Lower leg skin (tissue), 3 donors: ENCODE results near the gene SUGCT.

Experiments used
- CTCF ChIP-seq, 3 donors: fragments of 450-650 bp; IDR thresholded peaks; one replicate each; pipeline ENCODE4 v1.5.1; 2016; ENCODE audit warnings: antibody characterized with exemption in 3 of 3, mild to moderate bottlenecking in 3 of 3, moderate library complexity in 2 of 3
- POLR2A ChIP-seq, 2 donors: fragments of 450-650 bp; IDR thresholded peaks; one replicate each; pipeline ENCODE4 v1.6.1; 2016 to 2017; ENCODE audit warnings: antibody characterized with exemption in 2 of 2, mild to moderate bottlenecking in 1 of 2, moderate library complexity in 1 of 2

GRCh38 chr7:40490603-40490924 is 355.8 kb downstream of the SUGCT start:
- TF ChIP-seq CTCF (IDR thresholded peaks at IDR 0.05) (no peak), POLR2A (IDR thresholded peaks at IDR 0.05) (no peak)
